HL-60 (cell line): Measurements from ENCODE around the gene WRAP73.

Experiments used
- DNase-seq, 2 experiments: peaks; one replicate each; pipeline ENCODE4 v3.0.0-alpha.2; 2010 to 2020; ENCODE audit warnings: low read depth in 1 of 2, low spot score in 1 of 2
- H3K27ac ChIP-seq: fragments of 250-450 bp; sonication (Bioruptor Pico); replicated peaks from 2 replicates; pipeline ENCODE4 v1.5.1; 2020; ENCODE audit warnings: mild to moderate bottlenecking, moderate library complexity
- H3K27me3 ChIP-seq: fragments of 250-450 bp; sonication (Bioruptor Pico); 2 replicates; pipeline ENCODE4 v1.5.1; 2021; ENCODE audit warnings: mild to moderate bottlenecking, moderate library complexity; ENCODE audit not compliant: insufficient read depth, poor library complexity, severe bottlenecking
- H3K4me3 ChIP-seq: replicated peaks from 2 replicates; pipeline ENCODE4 v1.5.1; 2011; ENCODE audit warnings: mild to moderate bottlenecking, control low read depth, low read length; ENCODE audit not compliant: insufficient read depth
- CTCF ChIP-seq: IDR thresholded peaks from one replicate; pipeline ENCODE4 v1.5.1; 2011; ENCODE audit warnings: low read length, control low read depth, inconsistent platforms; ENCODE audit not compliant: insufficient read depth
- GABPA ChIP-seq: IDR thresholded peaks from 2 replicates; pipeline ENCODE4 v1.6.1; 2012; ENCODE audit warnings: low read depth
- POLR2AphosphoS5 ChIP-seq: IDR thresholded peaks from 2 replicates; pipeline ENCODE4 v1.6.1; 2012; ENCODE audit warnings: low read depth
- REST ChIP-seq: IDR thresholded peaks from 2 replicates; pipeline ENCODE4 v1.6.1; 2012; ENCODE audit warnings: low read depth; ENCODE audit not compliant: insufficient replicate concordance
- SPI1 ChIP-seq: IDR thresholded peaks from 2 replicates; pipeline ENCODE4 v1.6.1; 2012; ENCODE audit warnings: low read depth, mild to moderate bottlenecking, borderline replicate concordance

Gene WRAP73

GRCh38 chr1:3620708-3621107 lies 29.2 kb downstream of the WRAP73 start:
- H3K4me3 ChIP-seq = no peak overlapping the region

GRCh38 chr1:3618881-3619671 lies 30.8 kb downstream of the WRAP73 start:
- DNase-seq = peak in 1 of 2 experiments; percentile 69
- TF ChIP-seq POLR2AphosphoS5 (no peak), CTCF (peak; percentile 77)
- no peak overlapping the region for H3K27ac ChIP-seq

More at GRCh38 chr1:3620708-3621107, 29.2 kb downstream of the WRAP73 start:
- TF ChIP-seq POLR2AphosphoS5 (no peak), SPI1 (no peak), CTCF (no peak), REST (no peak), GABPA (no peak)
- no peak overlapping the region for H3K27ac ChIP-seq
- no peaks in the 10 kb centered on the region for H3K27me3 ChIP-seq
- DNase-seq = no peak

GRCh38 chr1:3618531-3618880 lies 31.4 kb downstream of the WRAP73 start:
- Histone ChIP-seq H3K27ac (no peak overlapping the region), H3K4me3 (no peak overlapping the region), H3K27me3 (no peaks in the 10 kb centered on the region)
- TF ChIP-seq CTCF (no peak), SPI1 (no peak), REST (no peak), POLR2AphosphoS5 (no peak)
- DNase-seq = no peak

More at GRCh38 chr1:3618881-3619671, 30.8 kb downstream of the WRAP73 start:
- Histone ChIP-seq H3K4me3 (no peak overlapping the region), H3K27me3 (no peaks in the 10 kb centered on the region)
